HG02798 (cell line): ENCODE measurements around the gene HPF1.
"Not testable (repeated sequence)": the region's sequence is repeated elsewhere in the genome, so short reads cannot be mapped to it uniquely, and the experiment has no call there.

Source experiments
- ATAC-seq: cut with Tn5 transposase; IDR thresholded peaks from one replicate; pipeline ENCODE4 v1.9.1; 2021; ENCODE audit warnings: mild to moderate bottlenecking; ENCODE audit not compliant: unreplicated experiment, poor library complexity

HPF1 gene

DNA sequence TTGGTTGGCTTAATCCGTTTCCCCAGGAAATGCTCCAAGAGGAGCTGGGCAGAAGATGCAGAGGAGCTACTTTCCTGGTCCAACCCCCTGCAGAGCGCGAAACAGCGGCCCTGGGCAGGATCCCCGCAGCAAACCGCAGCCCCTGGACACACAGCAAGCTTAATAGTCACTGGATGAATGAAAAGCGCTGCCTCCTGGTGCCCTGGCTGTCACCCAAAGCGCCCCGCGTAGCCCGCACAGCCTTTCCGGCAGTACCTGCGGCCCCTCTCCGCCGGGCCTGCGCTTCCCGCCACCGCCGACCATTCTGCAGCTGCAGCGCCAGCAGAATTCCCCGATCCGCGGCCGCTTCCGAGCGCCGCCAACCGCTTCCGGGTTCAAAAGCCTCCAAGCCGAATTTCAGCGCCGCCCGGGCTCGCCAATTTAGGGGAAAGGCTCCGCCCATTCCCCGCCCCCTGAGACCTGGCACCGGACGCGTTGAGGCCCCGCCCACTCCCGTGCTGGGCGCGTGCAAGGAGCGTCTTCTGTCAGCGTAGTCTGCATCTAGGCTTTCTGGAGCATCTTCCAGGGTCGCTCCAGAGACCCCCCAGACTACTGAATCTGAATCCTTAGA, at the start of gene HPF1:
HPF1 (minus strand) TSS at position 370 of the 610 bp plus-strand sequence; CDS start at position 303, 67 bp downstream.
- ATAC-seq, result peak; percentile 95

- not testable (repeated sequence) for ATAC-seq
Measured at GRCh38 chr4:169806770-169807169, 49.0 kb upstream of the HPF1 start.

DNA sequence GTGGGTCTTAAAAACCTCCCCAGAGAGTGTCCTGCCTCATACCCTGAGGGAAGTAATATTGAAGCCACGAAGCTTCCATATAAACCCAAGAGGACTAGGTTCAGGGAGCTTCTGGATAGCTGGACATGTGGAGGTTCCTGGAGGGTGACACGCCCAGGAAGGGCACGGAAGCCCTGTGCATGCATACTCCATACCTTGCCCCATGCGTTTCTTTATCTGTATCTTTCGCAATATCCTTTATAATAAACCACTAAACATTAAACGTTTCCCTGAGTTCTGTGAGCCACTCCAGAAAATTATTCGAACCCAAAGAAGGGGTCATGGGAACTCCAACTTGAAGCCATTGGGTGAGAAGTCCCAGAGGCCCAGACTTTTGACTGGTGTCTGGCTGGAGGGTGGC, 45.7 kb upstream of the HPF1 start:
- ATAC-seq, result no peak

GRCh38 chr4:169802873-169803272, 45.1 kb upstream of the HPF1 start:
- no peak for ATAC-seq

GRCh38 chr4:169800541-169800940, 42.8 kb upstream of the HPF1 start:
- no peak for ATAC-seq

DNA sequence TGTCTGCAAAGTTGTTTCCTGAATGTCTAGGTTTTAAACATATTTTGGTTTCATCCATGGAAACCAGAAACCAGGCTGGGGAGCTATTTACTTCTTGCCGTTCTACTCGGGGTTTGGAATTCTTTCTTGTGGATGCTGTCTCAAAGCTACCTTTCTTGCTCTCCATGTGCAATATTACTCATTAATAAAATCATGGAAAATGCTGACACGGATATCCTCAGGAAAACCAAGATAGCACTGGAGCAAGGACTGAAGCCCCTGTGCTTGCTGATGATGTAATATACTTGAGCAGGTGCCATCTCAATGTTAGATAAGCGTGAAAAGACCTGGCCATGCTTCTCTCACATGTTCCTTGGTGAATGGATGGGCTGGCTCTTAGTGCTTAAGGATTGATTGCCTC, 41.5 kb upstream of the HPF1 start:
- no peak for ATAC-seq

DNA sequence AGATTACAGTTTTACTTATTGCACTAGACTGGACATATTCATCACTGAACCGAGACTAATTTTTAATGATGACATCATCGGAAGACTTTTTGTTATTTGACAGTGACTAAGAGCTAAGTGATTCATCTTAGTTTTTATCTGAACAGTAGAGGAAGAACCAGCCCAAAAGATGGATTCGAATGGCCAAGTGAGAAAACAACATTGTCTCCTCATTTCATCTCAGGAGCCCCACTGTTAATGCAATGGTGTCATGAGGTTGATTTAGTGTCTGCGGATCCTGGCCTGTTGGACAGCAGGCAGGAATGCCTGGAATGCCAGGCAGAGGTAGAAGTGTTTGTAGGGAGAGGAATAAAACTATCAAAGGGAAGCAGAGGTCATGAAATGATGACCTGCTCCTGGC, 37.8 kb upstream of the HPF1 start:
- ATAC-seq, result no peak

GRCh38 chr4:169791527-169792156, 33.9 kb upstream of the HPF1 start:
- ATAC-seq, result no peak

DNA sequence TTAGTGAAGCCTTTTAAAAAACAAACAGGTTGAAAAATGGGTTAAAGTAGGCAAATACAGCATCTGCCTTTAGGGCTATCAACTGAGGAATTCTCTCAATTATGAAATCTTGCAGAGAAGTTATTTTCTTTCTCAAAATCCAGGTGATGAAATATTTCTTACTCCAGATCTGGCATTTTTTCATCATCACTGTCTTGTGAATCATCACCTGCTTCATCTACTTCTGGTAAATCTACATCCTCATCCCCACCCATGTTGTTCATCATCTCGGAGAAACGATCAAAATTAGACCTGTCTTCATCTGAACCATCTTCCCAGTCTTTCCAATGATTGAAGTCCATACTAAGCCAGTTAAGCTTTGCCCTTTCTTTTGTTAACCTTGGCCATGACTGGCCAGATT, 33.3 kb upstream of the HPF1 start:
- ATAC-seq, result no peak

DNA sequence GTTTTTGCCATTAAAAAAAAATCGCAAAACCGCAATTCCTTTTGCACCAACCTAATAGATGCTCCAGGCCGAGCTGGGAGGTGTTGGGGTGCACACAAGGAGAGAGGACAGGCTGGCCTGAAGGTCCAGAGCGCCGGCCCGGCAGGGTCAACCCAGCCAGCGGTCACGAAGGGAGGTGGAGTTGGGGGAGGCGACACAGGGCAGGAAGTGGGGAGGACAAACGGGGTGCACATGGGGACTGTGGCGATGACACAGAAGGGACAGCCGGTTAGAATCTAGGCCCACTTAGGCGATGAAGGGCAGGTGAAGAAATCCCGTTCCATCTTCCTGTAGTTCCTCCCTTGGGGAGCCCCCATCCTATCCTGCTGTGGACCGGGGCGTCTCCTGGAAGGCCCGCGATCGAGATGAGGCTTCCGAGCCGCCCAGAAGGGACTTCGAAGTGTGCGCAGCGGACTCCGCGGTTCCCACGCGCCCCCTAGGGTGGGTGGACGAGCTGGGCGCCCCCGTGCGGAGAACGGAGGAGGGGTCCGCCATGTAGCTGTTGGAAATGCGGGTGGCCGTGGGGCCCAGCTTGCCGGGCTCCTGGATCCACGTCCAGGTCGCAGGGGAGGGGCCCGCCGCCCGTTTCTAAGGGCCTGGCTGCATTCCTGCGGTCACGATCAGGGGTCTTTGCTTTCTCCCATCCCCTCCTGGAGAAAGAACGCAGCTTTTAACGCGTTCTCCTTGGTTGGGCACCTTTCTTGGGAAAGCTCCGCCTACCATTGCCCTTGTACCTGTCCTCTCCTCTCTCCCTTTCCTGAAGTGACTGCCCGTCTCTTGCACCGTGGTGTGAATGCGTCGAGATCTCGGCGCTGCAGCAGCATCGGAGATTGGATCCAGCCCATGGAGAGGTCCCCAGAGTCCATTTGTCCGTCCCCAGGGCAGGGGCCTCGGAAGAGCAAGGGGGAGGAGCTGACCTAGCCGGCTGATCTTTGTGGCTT, 17.0 kb upstream of the HPF1 start:
- ATAC-seq, result no peak

DNA sequence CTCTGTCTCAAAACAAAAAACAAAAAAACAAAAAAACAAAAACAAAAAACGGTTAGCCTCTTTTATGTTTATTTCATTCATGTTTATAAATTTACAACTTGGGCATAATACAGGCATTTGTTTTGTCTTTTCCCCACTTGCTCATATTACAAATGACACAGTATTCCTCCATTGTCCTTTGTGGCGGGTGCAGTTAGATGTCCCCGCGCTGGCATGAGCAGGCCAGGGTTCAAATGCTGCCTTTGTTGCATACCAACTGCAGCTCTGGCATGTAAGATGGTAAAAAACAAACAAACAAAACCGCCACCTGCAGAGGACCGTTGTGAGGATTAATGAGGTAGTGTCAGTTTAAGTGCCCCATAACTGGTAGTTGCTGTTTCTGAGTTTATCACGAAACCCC, 16.1 kb upstream of the HPF1 start:
- no peak for ATAC-seq

- ATAC-seq, result not testable (repeated sequence)
Measured at GRCh38 chr4:169771556-169772080, 13.9 kb upstream of the HPF1 start.

- ATAC-seq, result no peak
Measured at GRCh38 chr4:169770416-169770815, 12.7 kb upstream of the HPF1 start.

- ATAC-seq, result no peak
Measured at GRCh38 chr4:169768385-169768784, 10.6 kb upstream of the HPF1 start.

DNA sequence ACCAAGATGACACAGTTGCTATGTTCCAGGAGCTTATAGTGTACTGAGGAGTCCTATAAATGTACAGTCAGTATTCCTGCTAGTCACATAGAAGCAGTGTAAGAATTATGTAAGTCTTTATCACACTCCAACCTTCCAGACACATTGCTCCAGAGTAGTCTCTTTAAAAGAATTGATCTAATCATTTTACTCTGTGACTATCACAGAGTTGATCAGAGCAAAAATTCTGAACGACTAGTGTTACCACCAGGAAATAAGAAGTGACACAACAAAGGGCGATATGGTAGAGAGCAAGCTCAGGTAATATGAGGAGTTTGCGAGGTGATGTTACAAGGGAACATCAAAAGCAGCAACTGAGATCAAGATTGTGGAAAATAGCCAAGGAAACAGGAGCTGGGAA, 9.0 kb upstream of the HPF1 start:
- ATAC-seq, result no peak

- ATAC-seq, result no peak
Measured at GRCh38 chr4:169765835-169766234, 8.1 kb upstream of the HPF1 start.

- ATAC-seq, result no peak
Measured at GRCh38 chr4:169761846-169762245, 4.1 kb upstream of the HPF1 start.

GRCh38 chr4:169758401-169758962, 738 bp upstream of the HPF1 start:
- ATAC-seq, result no peak

DNA sequence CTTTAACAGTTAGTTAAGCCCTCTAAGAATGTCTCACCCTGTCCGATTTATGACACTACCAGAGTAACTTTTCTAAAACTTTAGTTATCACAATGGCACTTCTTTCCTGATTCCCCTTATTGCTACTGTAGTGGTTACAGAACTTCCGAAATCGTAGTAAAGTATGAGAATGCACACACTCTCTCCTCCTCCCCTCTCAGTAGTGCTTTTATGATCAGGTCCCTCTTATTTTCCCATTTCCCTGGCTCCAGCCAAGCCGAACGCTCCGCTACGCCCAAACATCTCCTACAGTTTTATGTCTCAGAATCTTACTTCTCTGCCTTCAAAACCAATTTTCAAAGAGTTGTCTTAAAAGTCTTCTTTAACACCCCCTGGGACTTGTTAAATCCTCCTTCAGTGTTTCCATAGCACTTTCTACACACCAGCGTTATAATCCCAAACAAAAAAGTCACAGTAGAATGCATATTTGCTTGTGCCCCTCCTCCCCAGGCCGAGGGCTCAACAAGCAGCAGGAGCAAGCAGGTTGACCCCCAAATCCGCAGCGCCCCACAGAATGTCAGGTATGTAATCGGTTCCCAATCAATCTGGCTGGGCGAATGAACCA, 671 bp downstream of the HPF1 start:
- ATAC-seq, result peak; percentile 27

DNA sequence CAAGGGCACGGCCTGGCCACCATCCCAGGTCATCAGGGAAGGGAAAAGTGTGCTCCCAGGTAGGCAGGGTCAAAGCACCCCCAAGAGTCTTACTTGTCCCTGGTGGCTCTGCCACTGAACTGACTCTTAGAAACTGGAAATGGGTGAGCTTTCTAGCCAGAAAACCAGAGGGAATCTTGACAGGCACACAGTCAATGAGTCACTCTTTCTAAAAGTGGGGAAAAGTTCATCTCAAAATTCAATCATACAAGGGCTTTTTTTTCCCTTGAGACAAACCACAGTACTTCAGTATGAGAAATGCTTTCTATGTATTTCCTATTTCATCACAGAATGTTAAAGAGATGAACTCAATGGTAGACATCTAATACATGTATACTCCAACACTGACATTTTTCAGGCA, 12.5 kb downstream of the HPF1 start:
- no peak for ATAC-seq
